Nephron (organoid): Measurements from ENCODE around the gene PLCB4.

Source experiments
- H3K27ac Mint-ChIP-seq, 3 experiments: 2 replicates each; pipeline ENCODE4 v1.8.0; 2020; ENCODE audit warnings: mixed read lengths in 3 of 3, mild to moderate bottlenecking in 2 of 3, moderate library complexity in 1 of 3
- H3K27me3 Mint-ChIP-seq: 2 replicates; pipeline ENCODE4 v1.8.0; 2021; ENCODE audit warnings: low read depth, mild to moderate bottlenecking, moderate library complexity, mixed read lengths
- H3K36me3 Mint-ChIP-seq: 2 replicates; pipeline ENCODE4 v1.8.0; 2020; ENCODE audit warnings: low read depth, mixed read lengths
- H3K4me1 Mint-ChIP-seq: 2 replicates; pipeline ENCODE4 v1.8.0; 2020; ENCODE audit warnings: mixed read lengths
- H3K4me3 Mint-ChIP-seq, 3 experiments: 2 replicates each; pipeline ENCODE4 v1.8.0; 2020; ENCODE audit warnings: mild to moderate bottlenecking in 3 of 3, mixed read lengths in 3 of 3, moderate library complexity in 2 of 3
- H3K9me3 Mint-ChIP-seq: 2 replicates; pipeline ENCODE4 v1.8.0; 2020; ENCODE audit warnings: mixed read lengths
- CTCF ChIP-seq, 3 experiments: fragments of 200-600 bp; sonication (generic); IDR thresholded peaks; one replicate each; pipeline ENCODE4 v1.5.0; 2021; ENCODE audit warnings: antibody characterized with exemption in 3 of 3; ENCODE audit not compliant: unreplicated experiment in 3 of 3

Gene PLCB4

GRCh38 chr20:9490161-9490560 is 421.3 kb downstream of the PLCB4 start:
- no peaks in the 10 kb centered on the region for H3K9me3 Mint-ChIP-seq
- H3K4me3 Mint-ChIP-seq = no peak overlapping the region
- TF ChIP-seq CTCF (IDR thresholded peaks at IDR 0.05; ENCODE audit: unreplicated experiment in 3 of 3) = no peak
- H3K36me3 Mint-ChIP-seq = no peaks in the 10 kb centered on the region
- no peaks in the 10 kb centered on the region for H3K27me3 Mint-ChIP-seq
- no peak overlapping the region for H3K27ac Mint-ChIP-seq
- H3K4me1 Mint-ChIP-seq = peaks cover 19% of the 10 kb centered on the region

DNA sequence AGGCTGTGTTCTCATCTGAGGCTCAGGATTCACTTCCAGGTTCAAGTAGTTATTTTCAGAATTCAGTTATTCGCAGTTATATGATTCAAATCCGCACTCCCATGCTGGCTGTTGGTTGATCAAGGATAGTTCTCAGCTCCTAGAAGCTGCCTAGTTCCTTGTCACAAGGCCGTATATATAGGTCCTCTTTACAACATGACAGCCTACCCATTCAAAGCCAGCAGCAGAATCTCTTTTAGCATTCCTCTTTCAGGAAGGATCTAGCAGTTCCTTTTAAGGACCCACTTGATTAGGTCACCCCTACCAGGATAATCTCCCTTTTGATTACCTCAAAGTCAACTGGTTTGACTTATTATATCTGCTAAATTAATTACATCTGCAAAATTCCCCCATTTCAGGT is 421.7 kb downstream of the PLCB4 start:
- no peaks in the 10 kb centered on the region for H3K27me3 Mint-ChIP-seq
- no peaks in the 10 kb centered on the region for H3K9me3 Mint-ChIP-seq
- H3K4me1 Mint-ChIP-seq = peaks cover 19% of the 10 kb centered on the region
- H3K4me3 Mint-ChIP-seq = no peak overlapping the region
- no peak overlapping the region for H3K27ac Mint-ChIP-seq
- no peaks in the 10 kb centered on the region for H3K36me3 Mint-ChIP-seq
- no peak for TF ChIP-seq CTCF (IDR thresholded peaks at IDR 0.05; ENCODE audit: unreplicated experiment in 3 of 3)

DNA sequence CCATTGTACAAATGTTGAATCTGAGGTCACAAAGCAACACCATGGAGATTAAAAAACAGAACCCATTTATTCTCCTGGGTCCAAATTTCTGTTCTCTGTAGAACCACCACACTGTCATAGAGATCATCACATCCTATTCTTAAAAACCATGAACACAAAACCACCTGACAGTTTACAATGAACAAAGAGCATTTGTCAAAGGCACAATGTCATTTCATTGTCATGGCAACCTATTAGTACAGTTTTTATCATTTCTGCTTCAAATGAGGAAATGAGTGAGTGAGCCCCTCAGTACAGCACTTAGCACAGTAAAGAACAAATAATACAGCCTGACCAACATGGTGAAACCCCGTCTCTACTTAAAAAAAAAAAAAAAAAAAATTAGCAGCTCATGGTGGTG is 422.4 kb downstream of the PLCB4 start:
- Mint-ChIP-seq H3K27ac (no peak overlapping the region), H3K4me1 (peaks cover 19% of the 10 kb centered on the region), H3K4me3 (no peak overlapping the region), H3K9me3 (no peaks in the 10 kb centered on the region), H3K27me3 (no peaks in the 10 kb centered on the region), H3K36me3 (no peaks in the 10 kb centered on the region)
- no peak for TF ChIP-seq CTCF (IDR thresholded peaks at IDR 0.05; ENCODE audit: unreplicated experiment in 3 of 3)

DNA sequence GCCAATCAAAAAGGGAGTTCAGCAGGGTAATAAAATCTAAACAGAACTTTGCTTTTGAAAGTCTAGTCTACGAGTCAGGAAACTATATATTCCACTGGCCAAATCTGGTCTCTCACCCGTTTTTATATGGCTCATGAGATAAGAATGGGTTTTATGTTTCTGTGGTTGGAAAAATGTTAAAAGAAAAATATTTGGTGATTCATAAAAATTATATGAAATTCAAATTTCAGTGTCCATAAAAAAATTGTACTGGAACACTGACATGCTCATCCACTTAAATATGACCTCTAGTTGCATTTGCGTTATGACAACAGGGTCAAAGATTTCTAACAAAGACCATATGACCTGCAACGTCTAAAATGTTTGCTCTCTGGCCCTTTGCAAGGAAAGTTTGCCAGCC is 423.2 kb downstream of the PLCB4 start:
- Mint-ChIP-seq H3K4me3 (no peak overlapping the region), H3K27me3 (no peaks in the 10 kb centered on the region), H3K9me3 (no peaks in the 10 kb centered on the region), H3K4me1 (peaks cover 19% of the 10 kb centered on the region), H3K36me3 (no peaks in the 10 kb centered on the region), H3K27ac (peak overlapping the region in 1 of 3 experiments; percentile 88)
- no peak for TF ChIP-seq CTCF (IDR thresholded peaks at IDR 0.05; ENCODE audit: unreplicated experiment in 3 of 3)

DNA sequence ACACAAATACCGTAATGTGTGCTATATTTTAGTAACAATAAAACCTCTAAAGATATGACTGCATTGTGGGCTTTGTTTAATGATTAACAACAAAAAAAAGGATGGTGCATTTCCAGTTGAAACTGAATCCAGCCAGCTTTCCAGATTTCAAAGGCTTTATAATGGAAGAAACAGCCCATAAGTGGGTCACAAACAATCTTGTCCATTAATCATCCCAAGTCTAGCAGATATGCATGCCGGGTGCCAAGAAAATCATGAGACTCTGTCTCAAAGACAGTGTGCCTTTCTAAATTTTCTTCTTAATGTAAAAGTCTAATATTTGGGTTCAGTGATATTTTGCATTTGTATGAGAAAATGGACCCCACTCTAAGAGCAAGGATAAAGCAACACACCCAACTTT is 424.9 kb downstream of the PLCB4 start:
- Mint-ChIP-seq H3K4me3 (no peak overlapping the region), H3K9me3 (no peaks in the 10 kb centered on the region)

More for the DNA sequence above, 424.9 kb downstream of the PLCB4 start:
- H3K36me3 Mint-ChIP-seq = no peaks in the 10 kb centered on the region
- peak overlapping the region in 2 of 3 experiments; percentile 69 to 88 for H3K27ac Mint-ChIP-seq
- TF ChIP-seq CTCF (IDR thresholded peaks at IDR 0.05; ENCODE audit: unreplicated experiment in 3 of 3) = no peak
- no peaks in the 10 kb centered on the region for H3K27me3 Mint-ChIP-seq
- peaks cover 19% of the 10 kb centered on the region for H3K4me1 Mint-ChIP-seq
